ENCODE results near the gene PARD3B. TPM values are rescaled to one million over a fixed set of nuclear protein-coding genes. Genes with fewer than 3 reads are reported as not detected.

PARD3B gene
- total and polyA plus RNA-seq, 7 donors: 0.42 to 6.0 (median 4.8) TPM

DNA sequence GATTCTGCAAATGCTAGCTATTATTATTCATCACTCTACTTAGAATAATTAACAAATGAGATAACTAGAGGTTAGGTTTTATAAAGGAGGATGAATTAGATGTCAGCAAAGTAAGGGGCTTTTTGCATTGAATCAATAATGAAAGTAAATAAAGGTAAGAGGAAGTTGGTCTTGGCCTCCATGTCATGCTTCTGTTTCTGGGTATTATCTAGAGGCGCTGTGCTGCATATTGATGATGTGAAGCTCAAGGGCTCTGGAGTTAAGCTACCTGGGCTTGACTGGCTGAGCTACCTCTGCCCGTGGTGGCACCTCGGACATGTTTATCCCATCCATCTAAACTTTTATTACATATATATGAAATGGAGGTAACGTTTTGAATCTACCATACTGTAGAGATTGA lies 350.9 kb downstream of the PARD3B start:
- intact Hi-C loops (cut with DNase I): no loop called here
- H3K36me3 ChIP-seq (ENCODE audit: insufficient read depth in 1 of 2, low read depth in 1 of 2): no peaks in the 10 kb centered on the region
- ATAC-seq (no peak), DNase-seq (no peak)
- no peaks in the 10 kb centered on the region for H3K4me1 ChIP-seq
- no peak overlapping the region for H3K4me3 ChIP-seq
- no peak overlapping the region for H3K27ac ChIP-seq
- H3K9me3 ChIP-seq: peaks cover 11% of the 10 kb centered on the region
- H3K27me3 ChIP-seq (ENCODE audit: insufficient read depth in 3 of 3, low read length in 2 of 3): no peaks in the 10 kb centered on the region
- 88 to 94% (median 89%) methylated on average over 4 of the region's 4 CpGs for WGBS, 3 donors
- TF ChIP-seq, protein P1, sequence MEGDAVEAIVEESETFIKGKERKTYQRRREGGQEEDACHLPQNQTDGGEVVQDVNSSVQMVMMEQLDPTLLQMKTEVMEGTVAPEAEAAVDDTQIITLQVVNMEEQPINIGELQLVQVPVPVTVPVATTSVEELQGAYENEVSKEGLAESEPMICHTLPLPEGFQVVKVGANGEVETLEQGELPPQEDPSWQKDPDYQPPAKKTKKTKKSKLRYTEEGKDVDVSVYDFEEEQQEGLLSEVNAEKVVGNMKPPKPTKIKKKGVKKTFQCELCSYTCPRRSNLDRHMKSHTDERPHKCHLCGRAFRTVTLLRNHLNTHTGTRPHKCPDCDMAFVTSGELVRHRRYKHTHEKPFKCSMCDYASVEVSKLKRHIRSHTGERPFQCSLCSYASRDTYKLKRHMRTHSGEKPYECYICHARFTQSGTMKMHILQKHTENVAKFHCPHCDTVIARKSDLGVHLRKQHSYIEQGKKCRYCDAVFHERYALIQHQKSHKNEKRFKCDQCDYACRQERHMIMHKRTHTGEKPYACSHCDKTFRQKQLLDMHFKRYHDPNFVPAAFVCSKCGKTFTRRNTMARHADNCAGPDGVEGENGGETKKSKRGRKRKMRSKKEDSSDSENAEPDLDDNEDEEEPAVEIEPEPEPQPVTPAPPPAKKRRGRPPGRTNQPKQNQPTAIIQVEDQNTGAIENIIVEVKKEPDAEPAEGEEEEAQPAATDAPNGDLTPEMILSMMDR (IDR thresholded peaks at IDR 0.05): no peak

GRCh38 chr2:204897561-204897960 lies 352.3 kb downstream of the PARD3B start:
- DNase-seq (no peak), ATAC-seq (no peak)
- 85 to 89% (median 88%) methylated on average over 1 of the region's 1 CpG for WGBS, 3 donors
- no peak overlapping the region for H3K27ac ChIP-seq
- TF ChIP-seq, protein P1 (IDR thresholded peaks at IDR 0.05): no peak
- no peaks in the 10 kb centered on the region for H3K4me1 ChIP-seq
- no peaks in the 10 kb centered on the region for H3K27me3 ChIP-seq (ENCODE audit: insufficient read depth in 3 of 3, low read length in 2 of 3)
- H3K36me3 ChIP-seq (ENCODE audit: insufficient read depth in 1 of 2, low read depth in 1 of 2): no peaks in the 10 kb centered on the region
- H3K9me3 ChIP-seq: peaks cover 11% of the 10 kb centered on the region
- H3K4me3 ChIP-seq: no peak overlapping the region
- intact Hi-C loops (cut with DNase I): no loop called here

- DNase-seq (no peak), ATAC-seq (no peak)
- H3K36me3 ChIP-seq (ENCODE audit: insufficient read depth in 1 of 2, low read depth in 1 of 2): no peaks in the 10 kb centered on the region
- 93 to 95% (median 94%) methylated on average over 4 of the region's 4 CpGs for WGBS, 3 donors
- TF ChIP-seq, protein P1 (IDR thresholded peaks at IDR 0.05): no peak
- H3K27me3 ChIP-seq (ENCODE audit: insufficient read depth in 3 of 3, low read length in 2 of 3): no peaks in the 10 kb centered on the region
- H3K9me3 ChIP-seq: peaks cover 11% of the 10 kb centered on the region
- no peak overlapping the region for H3K4me3 ChIP-seq
- intact Hi-C loops (cut with DNase I): no loop called here
- H3K27ac ChIP-seq: no peak overlapping the region
- no peaks in the 10 kb centered on the region for H3K4me1 ChIP-seq
These were observed 353.8 kb downstream of the PARD3B start for GRCh38 chr2:204898928-204899640.

DNA sequence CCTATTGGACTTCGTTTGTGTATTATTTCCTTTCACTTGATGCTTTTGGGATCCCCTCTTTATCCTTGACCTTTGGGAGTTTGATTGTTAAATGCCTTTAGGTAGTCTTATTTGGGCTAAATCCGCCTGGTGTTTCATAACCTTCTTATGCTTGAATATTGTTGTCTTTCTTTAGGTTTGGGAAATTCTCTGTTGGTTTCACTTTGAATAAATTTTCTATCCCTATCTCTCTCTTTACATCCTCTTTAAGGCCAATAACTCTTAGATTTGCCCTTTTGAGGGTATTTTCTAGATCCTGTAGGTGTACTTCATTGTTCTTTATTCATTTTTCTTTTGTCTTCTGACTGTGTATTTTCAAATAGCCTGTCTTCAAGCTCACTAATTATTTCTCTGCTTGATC lies 354.7 kb downstream of the PARD3B start:
- DNase-seq: no peak
- ATAC-seq: no peak

More for the DNA sequence above, 354.7 kb downstream of the PARD3B start:
- Histone ChIP-seq H3K4me1 (no peaks in the 10 kb centered on the region), H3K36me3 (ENCODE audit: insufficient read depth in 1 of 2, low read depth in 1 of 2) (no peaks in the 10 kb centered on the region), H3K9me3 (peaks cover 11% of the 10 kb centered on the region), H3K4me3 (no peak overlapping the region), H3K27me3 (ENCODE audit: insufficient read depth in 3 of 3, low read length in 2 of 3) (no peaks in the 10 kb centered on the region), H3K27ac (no peak overlapping the region)
- intact Hi-C loops (cut with DNase I): no loop called here
- 66 to 84% (median 76%) methylated on average over 2 of the region's 2 CpGs for WGBS, 3 donors
- TF ChIP-seq, protein P1 (IDR thresholded peaks at IDR 0.05): no peak
